Body of pancreas (tissue), 4 donors: ENCODE results near the gene OR51V1. TPM values are rescaled to one million over a fixed set of nuclear protein-coding genes. Genes with fewer than 3 reads are reported as not detected.

Experiments used
- ATAC-seq: fragments of 150-250 bp; one replicate; pipeline ENCODE4 v1.9.1; 2016
- DNase-seq, 4 donors: peaks; one replicate each; pipeline ENCODE4 v3.0.0-alpha.2; 2019
- H3K27ac ChIP-seq, 4 donors: fragments of 200-600 bp; sonication (generic); 1 replicate in 3 of 4; 2 replicates in 1 of 4; pipeline versions ENCODE4 v1.5.1 to v1.6.1; 2016 to 2019; ENCODE audit warnings: mild to moderate bottlenecking in 1 of 4, mixed read lengths in 1 of 4, moderate library complexity in 1 of 4
- H3K27me3 ChIP-seq, 2 donors: fragments of 200-600 bp; sonication (generic); one replicate each; pipeline ENCODE4 v1.6.0; 2016; ENCODE audit warnings: mild to moderate bottlenecking in 1 of 2
- H3K36me3 ChIP-seq, 2 donors: fragments of 200-600 bp; sonication (generic); replicated peaks in 1 of 2; 2 replicates each; pipeline ENCODE4 v1.5.1; 2016; ENCODE audit warnings: low read depth in 2 of 2; ENCODE audit not compliant: insufficient read depth in 1 of 2
- H3K4me1 ChIP-seq: fragments of 200-600 bp; sonication (generic); one replicate; pipeline ENCODE4 v1.6.0; 2016
- H3K4me3 ChIP-seq, 2 donors: fragments of 200-600 bp; sonication (generic); 1 replicate in 1 of 2; 2 replicates in 1 of 2; pipeline ENCODE4 v1.5.1; 2016 to 2019
- H3K9me3 ChIP-seq, 3 donors: fragments of 200-600 bp; sonication (generic); 1 replicate in 2 of 3; 2 replicates in 1 of 3; pipeline ENCODE4 v1.5.1; 2016
- CTCF ChIP-seq, 7 experiments: fragments of 450-650 bp in 4 of 7; fragments of 200-600 bp in 3 of 7; sonication (generic) in 3 of 7; IDR thresholded peaks; one replicate each; pipeline ENCODE4 v1.5.1; 2016 to 2019; ENCODE audit warnings: antibody characterized with exemption in 7 of 7
- POLR2A ChIP-seq, 3 donors: fragments of 450-650 bp; IDR thresholded peaks; one replicate each; pipeline ENCODE4 v1.6.1; 2016; ENCODE audit warnings: antibody characterized with exemption in 3 of 3, mild to moderate bottlenecking in 2 of 3
- WGBS, 2 donors: methylation state at CpG; one replicate each; pipeline ENCODE4 v1.1.5; 2017; 5-methylcytosine and 5-hydroxymethylcytosine counted together
- intact Hi-C: fragments of 100-400 bp; cut with DNase I; formaldehyde crosslinking; loops from one replicate; pipeline ENCODE4 v1.15.1; 2023
- total RNA-seq, 2 donors: library from RNA; depleted of rRNA; stranded (reverse); fragments of >200 nt; gene quantifications; one replicate each; pipeline ENCODE4 v1.1.0, GENCODE V29; 2016

OR51V1 gene
- total RNA-seq, 2 donors from 2014 or later: not detected

- Histone ChIP-seq H3K4me1 (no peaks in the 10 kb centered on the region), H3K9me3 (no peaks in the 10 kb centered on the region), H3K36me3 (no peaks in the 10 kb centered on the region), H3K4me3 (no peak overlapping the region), H3K27ac (no peak overlapping the region), H3K27me3 (no peaks in the 10 kb centered on the region)
- no peak for ATAC-seq
- no peak for TF ChIP-seq POLR2A (IDR thresholded peaks at IDR 0.05)
- no peak for TF ChIP-seq CTCF (IDR thresholded peaks at IDR 0.05)
- intact Hi-C loops: no loop called here
- no peak for DNase-seq
Measured at GRCh38 chr11:5198285-5198684, 2.2 kb downstream of the OR51V1 start.

GRCh38 chr11:5197536-5197935 lies 2.9 kb downstream of the OR51V1 start:
- DNase-seq: no peak
- no peak for ATAC-seq
- Histone ChIP-seq H3K4me3 (no peak overlapping the region), H3K27me3 (no peaks in the 10 kb centered on the region), H3K36me3 (no peaks in the 10 kb centered on the region), H3K4me1 (no peaks in the 10 kb centered on the region), H3K27ac (no peak overlapping the region), H3K9me3 (no peaks in the 10 kb centered on the region)
- intact Hi-C loops: no loop called here
- WGBS, 2 donors: 55 to 64% methylated on average over 3 of the region's 3 CpGs
- TF ChIP-seq CTCF (IDR thresholded peaks at IDR 0.05) (no peak), POLR2A (IDR thresholded peaks at IDR 0.05) (no peak)

GRCh38 chr11:5196731-5197130 lies 3.8 kb downstream of the OR51V1 start:
- no peaks in the 10 kb centered on the region for H3K27me3 ChIP-seq
- ATAC-seq: no peak
- no peaks in the 10 kb centered on the region for H3K9me3 ChIP-seq
- 60 to 69% methylated on average over 3 of the region's 3 CpGs for WGBS, 2 donors
- H3K4me1 ChIP-seq: no peaks in the 10 kb centered on the region
- no peak for TF ChIP-seq POLR2A (IDR thresholded peaks at IDR 0.05)
- no peak for TF ChIP-seq CTCF (IDR thresholded peaks at IDR 0.05)
- H3K27ac ChIP-seq: no peak overlapping the region
- no peaks in the 10 kb centered on the region for H3K36me3 ChIP-seq
- intact Hi-C loops: no loop called here
- H3K4me3 ChIP-seq: no peak overlapping the region
- DNase-seq: no peak

- 60 to 66% methylated on average over 5 of the region's 5 CpGs for WGBS, 2 donors
- no peaks in the 10 kb centered on the region for H3K36me3 ChIP-seq
- no peak overlapping the region for H3K4me3 ChIP-seq
- no peak overlapping the region for H3K27ac ChIP-seq
- no peaks in the 10 kb centered on the region for H3K9me3 ChIP-seq
- H3K4me1 ChIP-seq: no peaks in the 10 kb centered on the region
- intact Hi-C loops: no loop called here
- ATAC-seq: no peak
- TF ChIP-seq POLR2A (IDR thresholded peaks at IDR 0.05): no peak
- TF ChIP-seq CTCF (IDR thresholded peaks at IDR 0.05): no peak
- DNase-seq: no peak
- H3K27me3 ChIP-seq: no peaks in the 10 kb centered on the region
Measured at GRCh38 chr11:5196067-5196466, 4.4 kb downstream of the OR51V1 start.

- Histone ChIP-seq H3K36me3 (no peaks in the 10 kb centered on the region), H3K27me3 (no peaks in the 10 kb centered on the region), H3K9me3 (peaks cover 0 to 5% (median 0%) of the 10 kb centered on the region in 3 donors), H3K27ac (no peak overlapping the region), H3K4me1 (no peaks in the 10 kb centered on the region), H3K4me3 (no peak overlapping the region)
- TF ChIP-seq POLR2A (IDR thresholded peaks at IDR 0.05) (no peak), CTCF (IDR thresholded peaks at IDR 0.05) (no peak)
- 0% methylated on average over 1 of the region's 1 CpG for WGBS, 2 donors
- ATAC-seq: no peak
- intact Hi-C loops: no loop called here
- DNase-seq: no peak
Measured at GRCh38 chr11:5192738-5193137, 7.7 kb downstream of the OR51V1 start.
